Naive thymus-derived CD4-positive, alpha-beta T cell (primary cell): ENCODE results near the gene CYB561D1. TPM values are rescaled to one million over a fixed set of nuclear protein-coding genes. Genes with fewer than 3 reads are reported as not detected.

Experiments
- ATAC-seq: fragments of 150-1000 bp; cut with Tn5 transposase; 2 replicates; pipeline ENCODE4 v1.10.0; 2021; ENCODE audit warnings: mild to moderate bottlenecking, moderate library complexity
- CTCF ChIA-PET: fragments of 350-600 bp; sonication (Branson Sonifier 250); formaldehyde crosslinking; loops from one replicate; lab custom pipeline; 2021; ENCODE audit warnings: antibody characterized with exemption; lab: Charles Lee
- POLR2A ChIA-PET: fragments of 350-600 bp; sonication (Branson Sonifier 250); formaldehyde crosslinking; loops from one replicate; lab custom pipeline; 2021; ENCODE audit warnings: antibody characterized with exemption, inconsistent platforms; lab: Charles Lee
- DNase-seq, 9 donors: peaks; one replicate each; pipeline versions ENCODE4 v3.0.0 to v3.0.0-alpha.2; 2020 to 2022; ENCODE audit warnings: mixed read lengths in 1 of 9
- H3K27ac ChIP-seq: one replicate; pipeline ENCODE4 v1.7.0; 2013; ENCODE audit warnings: mild to moderate bottlenecking, low read depth, low read length, moderate library complexity
- H3K27me3 ChIP-seq, 2 donors: one replicate each; pipeline ENCODE4 v1.7.0; 2013; ENCODE audit warnings: low read length in 2 of 2, mild to moderate bottlenecking in 2 of 2, moderate library complexity in 2 of 2; ENCODE audit not compliant: control insufficient read depth in 2 of 2, insufficient read depth in 2 of 2
- H3K36me3 ChIP-seq, 3 experiments: 1 replicate in 2 of 3; 2 replicates in 1 of 3; pipeline ENCODE4 v1.7.0; 2013; ENCODE audit warnings: low read length in 3 of 3, mild to moderate bottlenecking in 3 of 3, moderate library complexity in 1 of 3; ENCODE audit not compliant: insufficient read depth in 3 of 3, control insufficient read depth in 2 of 3
- H3K4me1 ChIP-seq, 2 donors: one replicate each; pipeline ENCODE4 v1.7.0; 2013; ENCODE audit warnings: low read length in 2 of 2, mild to moderate bottlenecking in 2 of 2, moderate library complexity in 1 of 2; ENCODE audit not compliant: control insufficient read depth in 2 of 2, insufficient read depth in 2 of 2
- H3K4me3 ChIP-seq: 2 replicates; pipeline ENCODE4 v1.7.0; 2013; ENCODE audit warnings: mild to moderate bottlenecking, low read length
- H3K9me3 ChIP-seq, 3 experiments: 1 replicate in 2 of 3; 2 replicates in 1 of 3; pipeline ENCODE4 v1.7.0; 2013; ENCODE audit warnings: low read length in 3 of 3; ENCODE audit not compliant: control insufficient read depth in 2 of 3
- H3K27ac Mint-ChIP-seq, 9 donors: one replicate each; pipeline ENCODE4 v1.8.0; 2020 to 2022; ENCODE audit warnings: mixed read lengths in 9 of 9, mild to moderate bottlenecking in 8 of 9, moderate library complexity in 5 of 9, inconsistent platforms in 2 of 9
- H3K27me3 Mint-ChIP-seq, 5 donors: one replicate each; pipeline ENCODE4 v1.8.0; 2021 to 2022; ENCODE audit warnings: mixed read lengths in 5 of 5, mild to moderate bottlenecking in 1 of 5
- H3K36me3 Mint-ChIP-seq, 5 donors: one replicate each; pipeline ENCODE4 v1.8.0; 2020 to 2022; ENCODE audit warnings: mixed read lengths in 5 of 5, mild to moderate bottlenecking in 3 of 5, inconsistent platforms in 1 of 5
- H3K4me1 Mint-ChIP-seq, 7 donors: one replicate each; pipeline ENCODE4 v1.8.0; 2020 to 2022; ENCODE audit warnings: mixed read lengths in 7 of 7, mild to moderate bottlenecking in 3 of 7, inconsistent platforms in 1 of 7
- H3K4me3 Mint-ChIP-seq, 10 donors: one replicate each; pipeline ENCODE4 v1.8.0; 2020 to 2022; ENCODE audit warnings: mild to moderate bottlenecking in 10 of 10, mixed read lengths in 10 of 10, moderate library complexity in 6 of 10, inconsistent platforms in 2 of 10
- H3K9me3 Mint-ChIP-seq, 11 donors: one replicate each; pipeline ENCODE4 v1.8.0; 2020 to 2022; ENCODE audit warnings: mixed read lengths in 11 of 11, mild to moderate bottlenecking in 4 of 11, inconsistent platforms in 1 of 11, moderate library complexity in 1 of 11
- intact Hi-C, 2 donors: fragments of 100-400 bp; cut with micrococcal nuclease; formaldehyde crosslinking; loops; one replicate each; pipeline ENCODE4 v1.15.1; 2023
- polyA plus RNA-seq, 2 donors: library from polyadenylated mRNA; unstranded; fragments of 300-500 nt; fragmentation: Illumina TruSeq; gene quantifications; one replicate each; pipeline ENCODE4 v1.2.3, GENCODE V29; 2021
- total RNA-seq, 6 experiments: library from RNA in 5 of 6; stranded (reverse) in 5 of 6; gene quantifications; 1 replicate in 5 of 6; 2 replicates in 1 of 6; pipeline ENCODE4 v1.2.3 and lab custom pipeline; 2021 to 2026

The CYB561D1 gene
- total and polyA plus RNA-seq, 7 experiments from 2014 or later, result 13.5 to 41.5 (median 24.1) TPM

- POLR2A ChIA-PET, result interaction anchor here (0.6 to 29.8 kb wide), 4 partner anchors 5 to 300 kb away, joined by 3 to 520 read pairs (median 478); partner anchors contain the start of genes AMIGO1, ATXN7L2 and CYB561D1
- intact Hi-C loops, result no loop called here
Measured at GRCh38 chr1:109499081-109499480, 5.2 kb downstream of the CYB561D1 start.

GRCh38 chr1:109499661-109500536, 6.0 kb downstream of the CYB561D1 start:
- ChIA-PET POLR2A (interaction anchor here (22.7 to 29.8 kb wide), 3 partner anchors 6 to 29 kb away, joined by 478 to 520 read pairs (median 478); partner anchors contain the start of genes AMIGO1, ATXN7L2 and CYB561D1), CTCF (interaction anchor here (1.0 to 32.6 kb wide), 4 partner anchors 7 to 37 kb away, joined by 6 to 1240 read pairs (median 417); partner anchors contain the start of genes AMIGO1, ATXN7L2, CYB561D1 and GPR61)
- Mint-ChIP-seq H3K27me3 (no peaks in the 10 kb centered on the region), H3K27ac (peak overlapping the region; percentile 87 to 99 (median 98)), H3K36me3 (peaks cover 9 to 35% (median 20%) of the 10 kb centered on the region in 5 donors), H3K4me1 (peaks cover 68 to 99% (median 93%) of the 10 kb centered on the region in 7 donors), H3K9me3 (no peaks in the 10 kb centered on the region), H3K4me3 (peak overlapping the region; percentile 28 to 98 (median 89))
- peak overlapping the region; percentile 9 for H3K4me3 ChIP-seq
- peak overlapping the region; percentile 95 for H3K27ac ChIP-seq
- peaks cover 72 to 84% of the 10 kb centered on the region in 2 donors for H3K4me1 ChIP-seq
- DNase-seq, result peak in 8 of 9 donors; percentile 50 to 69 (median 62)
- peak; percentile 28 for ATAC-seq
- H3K9me3 ChIP-seq, result no peaks in the 10 kb centered on the region
- peaks cover 0 to 25% (median 0%) of the 10 kb centered on the region in 3 experiments for H3K36me3 ChIP-seq
- intact Hi-C loops, result loop anchor here (1.0 to 10.0 kb wide), 3 partner anchors 32 to 837 kb away; partner anchors contain the start of genes CLCC1 (in 1 of the 2) and RBM15 (in 1 of the 2)
- no peaks in the 10 kb centered on the region for H3K27me3 ChIP-seq

More at GRCh38 chr1:109499081-109499480, 5.2 kb downstream of the CYB561D1 start:
- H3K27me3 Mint-ChIP-seq, result no peaks in the 10 kb centered on the region
- ATAC-seq (no peak), DNase-seq (no peak)
- CTCF ChIA-PET, result interaction anchor here (0.6 to 32.6 kb wide), 6 partner anchors 6 to 302 kb away, joined by 3 to 1240 read pairs (median 212); partner anchors contain the start of genes AMIGO1, ATXN7L2, CYB561D1 and GPR61
- Histone ChIP-seq H3K4me1 (peaks cover 71 to 83% of the 10 kb centered on the region in 2 donors), H3K36me3 (peaks cover 0 to 27% (median 0%) of the 10 kb centered on the region in 3 experiments), H3K27ac (peak overlapping the region; percentile 95), H3K27me3 (no peaks in the 10 kb centered on the region), H3K4me3 (no peak overlapping the region), H3K9me3 (no peaks in the 10 kb centered on the region)
- H3K4me1 Mint-ChIP-seq, result peaks cover 69 to 99% (median 88%) of the 10 kb centered on the region in 7 donors
- peaks cover 9 to 34% (median 20%) of the 10 kb centered on the region in 5 donors for H3K36me3 Mint-ChIP-seq
- peak overlapping the region in 8 of 9 donors; percentile 87 to 99 (median 98) for H3K27ac Mint-ChIP-seq
- H3K4me3 Mint-ChIP-seq, result peak overlapping the region in 9 of 10 donors; percentile 51 to 98 (median 86)
- no peaks in the 10 kb centered on the region for H3K9me3 Mint-ChIP-seq

GRCh38 chr1:109500941-109501381, 7.1 kb downstream of the CYB561D1 start:
- H3K27ac Mint-ChIP-seq, result peak overlapping the region; percentile 87 to 99 (median 98)
- H3K36me3 ChIP-seq, result peaks cover 0 to 23% (median 0%) of the 10 kb centered on the region in 3 experiments
- intact Hi-C loops, result loop anchor here (1.0 to 10.0 kb wide), 3 partner anchors 31 to 836 kb away; partner anchors contain the start of genes CLCC1 (in 1 of the 2) and RBM15 (in 1 of the 2)
- H3K27ac ChIP-seq, result peak overlapping the region; percentile 95
- peaks cover 68 to 83% of the 10 kb centered on the region in 2 donors for H3K4me1 ChIP-seq
- ATAC-seq (no peak), DNase-seq (no peak)
- peak overlapping the region; percentile 43 to 98 (median 91) for H3K4me3 Mint-ChIP-seq
- H3K27me3 ChIP-seq, result no peaks in the 10 kb centered on the region
- peaks cover 6 to 30% (median 22%) of the 10 kb centered on the region in 5 donors for H3K36me3 Mint-ChIP-seq
- H3K4me1 Mint-ChIP-seq, result peaks cover 65 to 99% (median 93%) of the 10 kb centered on the region in 7 donors
- CTCF ChIA-PET, result interaction anchor here (21.7 to 32.6 kb wide), 3 partner anchors 7 to 36 kb away, joined by 417 to 1240 read pairs (median 417); partner anchors contain the start of genes AMIGO1, ATXN7L2, CYB561D1 and GPR61
- no peaks in the 10 kb centered on the region for H3K9me3 ChIP-seq
- no peaks in the 10 kb centered on the region for H3K27me3 Mint-ChIP-seq
- peaks cover 0 to 10% (median 0%) of the 10 kb centered on the region in 11 donors for H3K9me3 Mint-ChIP-seq
- peak overlapping the region; percentile 55 for H3K4me3 ChIP-seq
- POLR2A ChIA-PET, result interaction anchor here (0.6 to 29.8 kb wide), 5 partner anchors 5 to 139 kb away, joined by 3 to 520 read pairs (median 478); partner anchors contain the start of genes AMIGO1, ATXN7L2 and CYB561D1

GRCh38 chr1:109501644-109502363, 7.9 kb downstream of the CYB561D1 start:
- peak overlapping the region; percentile 93 to 99 (median 98) for H3K27ac Mint-ChIP-seq
- peaks cover 56 to 99% (median 93%) of the 10 kb centered on the region in 7 donors for H3K4me1 Mint-ChIP-seq
- Histone ChIP-seq H3K4me3 (peak overlapping the region; percentile 55), H3K27me3 (no peaks in the 10 kb centered on the region), H3K9me3 (peaks cover 0 to 8% (median 0%) of the 10 kb centered on the region in 3 experiments), H3K4me1 (peaks cover 68 to 81% of the 10 kb centered on the region in 2 donors), H3K36me3 (peaks cover 0 to 23% (median 0%) of the 10 kb centered on the region in 3 experiments), H3K27ac (peak overlapping the region; percentile 95)
- H3K4me3 Mint-ChIP-seq, result peak overlapping the region; percentile 77 to 98 (median 91)
- ATAC-seq (peak; percentile 1), DNase-seq (no peak)
- peaks cover 0 to 28% (median 22%) of the 10 kb centered on the region in 5 donors for H3K36me3 Mint-ChIP-seq
- POLR2A ChIA-PET, result interaction anchor here (0.7 to 29.8 kb wide), 7 partner anchors 4 to 529 kb away, joined by 3 to 520 read pairs (median 8); partner anchors contain the start of genes AMIGO1, ATXN7L2, CYB561D1 and GNAI3
- no peaks in the 10 kb centered on the region for H3K27me3 Mint-ChIP-seq
- intact Hi-C loops, result loop anchor here (1.0 to 10.0 kb wide), 6 partner anchors 8 to 835 kb away; partner anchors contain the start of genes CYB561D1 (in 2 of the 2), ATXN7L2 (in 1 of the 2), CLCC1 (in 1 of the 2) and RBM15 (in 1 of the 2)
- peaks cover 0 to 17% (median 0%) of the 10 kb centered on the region in 11 donors for H3K9me3 Mint-ChIP-seq
- CTCF ChIA-PET, result interaction anchor here (1.4 to 32.6 kb wide), 5 partner anchors 6 to 47 kb away, joined by 5 to 1240 read pairs (median 417); partner anchors contain the start of genes AMIGO1, ATXN7L2, CYB561D1 and GNAI3

- Mint-ChIP-seq H3K27ac (peak overlapping the region; percentile 93 to 99 (median 98)), H3K9me3 (peaks cover 0 to 23% (median 0%) of the 10 kb centered on the region in 11 donors), H3K27me3 (no peaks in the 10 kb centered on the region), H3K36me3 (peaks cover 0 to 34% (median 26%) of the 10 kb centered on the region in 5 donors), H3K4me3 (peak overlapping the region; percentile 77 to 98 (median 91)), H3K4me1 (peaks cover 57 to 99% (median 95%) of the 10 kb centered on the region in 7 donors)
- H3K27me3 ChIP-seq, result no peaks in the 10 kb centered on the region
- peak overlapping the region; percentile 60 for H3K4me3 ChIP-seq
- DNase-seq (peak in 7 of 9 donors; percentile 77 to 89 (median 87)), ATAC-seq (peak; percentile 95)
- ChIA-PET POLR2A (interaction anchor here (0.7 to 29.8 kb wide), 7 partner anchors 4 to 529 kb away, joined by 3 to 520 read pairs (median 8); partner anchors contain the start of genes AMIGO1, ATXN7L2, CYB561D1 and GNAI3), CTCF (interaction anchor here (1.4 to 32.6 kb wide), 5 partner anchors 6 to 46 kb away, joined by 5 to 1240 read pairs (median 417); partner anchors contain the start of genes AMIGO1, ATXN7L2, CYB561D1 and GNAI3)
- H3K4me1 ChIP-seq, result peaks cover 62 to 81% of the 10 kb centered on the region in 2 donors
- peaks cover 0 to 23% (median 0%) of the 10 kb centered on the region in 3 experiments for H3K36me3 ChIP-seq
- intact Hi-C loops, result loop anchor here (1.0 to 10.0 kb wide), 6 partner anchors 8 to 835 kb away; partner anchors contain the start of genes CYB561D1 (in 2 of the 2), ATXN7L2 (in 1 of the 2), CLCC1 (in 1 of the 2) and RBM15 (in 1 of the 2)
- peak overlapping the region; percentile 95 for H3K27ac ChIP-seq
- H3K9me3 ChIP-seq, result peaks cover 0 to 14% (median 0%) of the 10 kb centered on the region in 3 experiments
Measured at GRCh38 chr1:109502364-109502851, 8.5 kb downstream of the CYB561D1 start.
